Activated CD4-positive, CD25-positive, alpha-beta regulatory T cell (primary cell): ENCODE results near the gene FKBP10.
"Not testable (repeated sequence)": the region's sequence is repeated elsewhere in the genome, so short reads cannot be mapped to it uniquely, and the experiment has no call there.

Source experiments
- DNase-seq, 4 experiments: peaks; one replicate each; lab custom pipeline; 2025; lab: John Stamatoyannopoulos, UW

The FKBP10 gene, protein sequence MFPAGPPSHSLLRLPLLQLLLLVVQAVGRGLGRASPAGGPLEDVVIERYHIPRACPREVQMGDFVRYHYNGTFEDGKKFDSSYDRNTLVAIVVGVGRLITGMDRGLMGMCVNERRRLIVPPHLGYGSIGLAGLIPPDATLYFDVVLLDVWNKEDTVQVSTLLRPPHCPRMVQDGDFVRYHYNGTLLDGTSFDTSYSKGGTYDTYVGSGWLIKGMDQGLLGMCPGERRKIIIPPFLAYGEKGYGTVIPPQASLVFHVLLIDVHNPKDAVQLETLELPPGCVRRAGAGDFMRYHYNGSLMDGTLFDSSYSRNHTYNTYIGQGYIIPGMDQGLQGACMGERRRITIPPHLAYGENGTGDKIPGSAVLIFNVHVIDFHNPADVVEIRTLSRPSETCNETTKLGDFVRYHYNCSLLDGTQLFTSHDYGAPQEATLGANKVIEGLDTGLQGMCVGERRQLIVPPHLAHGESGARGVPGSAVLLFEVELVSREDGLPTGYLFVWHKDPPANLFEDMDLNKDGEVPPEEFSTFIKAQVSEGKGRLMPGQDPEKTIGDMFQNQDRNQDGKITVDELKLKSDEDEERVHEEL

DNA sequence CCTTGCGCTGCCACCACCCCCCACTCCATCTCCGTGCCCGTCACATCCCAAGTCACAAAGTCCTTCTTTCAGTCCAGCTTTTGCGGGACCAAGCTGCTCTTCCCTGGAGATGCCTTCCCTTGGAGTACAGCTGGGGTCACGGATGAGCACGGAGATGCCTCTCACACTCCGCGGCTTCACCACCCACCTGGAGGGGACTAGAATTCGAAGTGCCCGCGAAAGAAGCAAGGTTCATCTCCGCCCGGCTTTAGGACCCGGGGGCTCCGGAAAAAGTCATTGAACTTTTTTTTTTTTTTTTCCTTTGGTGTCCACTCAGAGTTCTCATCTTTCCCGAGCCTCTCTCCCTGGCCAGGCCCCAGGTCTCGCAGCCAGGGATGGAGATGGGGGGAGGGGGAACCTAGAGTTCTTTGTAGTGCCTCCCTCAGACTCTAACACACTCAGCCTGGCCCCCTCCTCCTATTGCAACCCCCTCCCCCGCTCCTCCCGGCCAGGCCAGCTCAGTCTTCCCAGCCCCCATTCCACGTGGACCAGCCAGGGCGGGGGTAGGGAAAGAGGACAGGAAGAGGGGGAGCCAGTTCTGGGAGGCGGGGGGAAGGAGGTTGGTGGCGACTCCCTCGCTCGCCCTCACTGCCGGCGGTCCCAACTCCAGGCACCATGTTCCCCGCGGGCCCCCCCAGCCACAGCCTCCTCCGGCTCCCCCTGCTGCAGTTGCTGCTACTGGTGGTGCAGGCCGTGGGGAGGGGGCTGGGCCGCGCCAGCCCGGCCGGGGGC lies at the start of gene FKBP10:
Gene FKBP10, plus strand, starts transcription at position 624 of the 771 bp plus-strand sequence. Its CDS starts 31 bp downstream, at position 655.
- peak in 1 of 4 experiments; percentile 19 for DNase-seq

DNA sequence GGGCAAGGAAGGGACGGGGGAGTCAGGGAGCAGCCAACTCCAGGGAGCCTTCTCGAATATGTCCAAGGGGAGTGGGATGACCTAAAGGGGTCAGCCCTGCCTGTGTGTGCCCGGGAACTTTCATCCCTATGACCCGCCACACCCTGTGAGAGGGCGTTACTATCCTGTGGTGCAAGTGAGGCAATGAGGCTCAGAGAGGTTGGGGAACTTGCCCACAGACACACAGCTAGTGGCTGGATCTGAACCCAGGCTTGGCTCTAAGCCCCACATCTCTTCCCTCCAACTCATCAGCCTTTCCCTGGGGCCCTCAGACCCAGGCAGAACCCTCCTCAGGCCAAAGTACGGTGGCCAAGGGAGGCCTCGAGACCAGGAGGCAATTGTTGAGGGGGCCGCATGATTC lies 49.5 kb upstream of the FKBP10 start:
- no peak for DNase-seq

DNA sequence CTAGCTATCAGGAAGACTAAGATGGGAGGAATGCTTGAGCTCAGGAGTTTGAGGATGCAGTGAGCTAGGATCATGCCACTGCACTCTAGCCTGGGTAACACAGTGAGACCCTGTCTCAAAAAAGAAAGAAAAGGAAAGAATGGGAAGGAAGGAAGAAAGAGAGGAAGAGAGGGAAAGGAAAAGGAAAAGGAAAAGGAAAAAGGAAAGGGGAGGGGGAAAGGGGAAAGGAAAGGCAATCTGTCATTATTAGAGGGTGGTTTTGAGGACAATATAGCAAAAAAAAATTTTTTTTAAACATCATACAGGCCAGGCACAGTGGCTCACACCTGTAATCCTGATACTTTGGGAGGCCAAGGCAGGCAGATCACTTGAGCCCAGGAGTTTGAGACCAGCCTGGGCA lies 46.7 kb upstream of the FKBP10 start:
- DNase-seq: no peak

DNA sequence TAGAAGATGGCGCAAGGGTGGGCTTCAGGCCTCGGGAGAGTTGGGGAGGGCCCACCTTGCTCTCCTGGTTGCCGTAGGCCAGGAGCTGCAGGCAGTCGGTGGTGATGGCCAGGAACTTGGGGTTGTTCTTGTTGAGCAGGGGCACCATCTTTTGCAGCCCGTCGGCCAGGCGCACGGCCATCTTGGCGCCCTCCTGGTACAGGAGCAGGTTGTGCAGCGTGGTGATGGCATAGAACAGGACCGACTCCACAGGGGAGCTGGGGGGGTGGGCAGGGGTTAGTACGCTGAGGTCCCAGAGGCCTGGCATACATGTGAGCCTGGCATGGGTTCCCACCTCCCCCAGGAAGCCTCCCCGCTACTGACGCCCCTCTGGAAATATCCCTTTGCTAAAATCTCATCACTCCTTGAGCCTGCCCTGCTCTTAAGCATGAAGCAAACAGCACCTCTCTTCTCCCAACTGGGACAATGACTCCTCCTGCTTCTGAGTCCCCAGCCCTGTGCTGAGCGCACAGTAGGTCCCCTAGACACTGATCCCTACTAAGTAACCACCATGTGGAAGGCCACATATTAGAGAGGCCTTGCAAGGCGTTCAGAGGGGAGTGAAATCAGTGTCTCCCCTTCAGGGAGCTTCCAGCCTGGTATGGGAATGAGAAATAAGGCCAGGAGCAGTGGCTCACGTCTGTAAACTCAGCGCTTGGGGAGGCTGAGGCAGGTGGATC lies 45.3 kb upstream of the FKBP10 start:
- no peak for DNase-seq

DNA sequence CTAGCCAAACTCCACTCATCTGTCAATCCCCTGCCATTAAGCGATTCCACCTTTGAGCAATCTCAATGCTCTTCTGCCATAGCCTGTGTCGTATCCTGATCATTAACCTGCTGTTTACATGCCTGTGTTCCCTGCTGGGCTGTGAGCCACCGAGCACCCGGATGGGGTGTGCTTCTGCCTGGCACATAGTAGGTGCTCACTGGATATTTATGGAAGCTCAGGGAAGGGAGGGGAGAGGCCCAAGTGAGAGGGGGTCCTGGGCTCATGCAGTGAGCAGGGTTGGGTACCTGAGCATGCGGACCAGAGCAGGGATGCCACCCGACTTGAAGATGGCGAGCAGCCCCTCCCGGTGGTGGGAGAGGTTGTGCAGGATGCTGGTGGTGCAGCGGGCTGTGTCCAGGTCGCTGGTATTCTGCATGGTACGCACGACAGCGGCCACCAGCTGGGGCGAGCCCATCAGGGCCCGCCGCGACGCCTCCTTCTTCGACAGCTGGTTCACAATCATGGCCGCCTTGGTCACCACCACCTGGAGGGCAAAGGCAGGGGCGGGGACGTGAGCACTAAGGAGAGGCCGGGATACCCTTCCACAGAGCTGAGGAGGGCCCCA lies 44.0 kb upstream of the FKBP10 start:
- no peak for DNase-seq

DNA sequence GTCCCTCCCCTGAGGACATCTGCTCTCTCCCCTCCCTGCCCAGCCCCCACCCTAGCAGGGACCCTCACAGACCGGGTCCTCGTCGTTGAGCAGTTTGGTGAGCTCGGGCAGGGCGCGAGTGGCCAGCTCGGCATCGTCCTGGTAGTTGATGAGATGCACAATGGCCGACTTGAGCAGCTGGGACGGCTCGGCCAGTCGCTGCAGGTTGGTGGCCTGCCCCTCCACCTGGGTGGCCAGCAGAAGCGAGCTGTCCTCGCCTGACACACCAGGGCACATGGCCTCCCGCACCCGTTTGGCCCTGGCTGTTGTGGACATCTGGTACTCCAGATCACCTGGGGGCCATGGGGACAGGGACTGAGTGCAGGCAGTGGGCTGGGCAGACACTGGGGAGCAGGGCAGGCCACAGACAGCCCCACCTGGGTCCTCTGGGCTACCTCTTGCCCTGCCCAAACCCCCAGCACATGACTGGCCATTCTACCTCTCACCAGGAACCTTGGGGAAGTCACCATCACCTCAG lies 43.4 kb upstream of the FKBP10 start:
- no peak for DNase-seq

DNA sequence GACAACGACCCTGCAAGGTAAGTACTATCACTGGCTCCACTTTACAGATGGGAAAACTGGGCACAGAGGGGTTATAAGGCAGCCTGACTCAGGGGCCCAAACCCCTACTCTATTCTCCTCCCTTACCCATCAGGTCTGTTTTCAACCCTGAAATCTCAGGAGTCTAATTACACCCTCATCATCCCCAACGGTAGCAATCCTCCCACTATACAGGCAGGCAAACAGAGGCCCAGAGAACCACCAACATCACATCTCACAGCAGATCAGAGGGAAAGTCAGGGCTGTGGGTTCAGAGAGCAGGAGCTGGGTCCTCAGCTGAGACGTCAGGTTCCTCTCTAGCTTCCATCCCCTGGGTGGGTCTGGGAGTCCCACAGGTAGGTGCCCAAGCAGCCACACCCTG lies 42.8 kb upstream of the FKBP10 start:
- no peak for DNase-seq

DNA sequence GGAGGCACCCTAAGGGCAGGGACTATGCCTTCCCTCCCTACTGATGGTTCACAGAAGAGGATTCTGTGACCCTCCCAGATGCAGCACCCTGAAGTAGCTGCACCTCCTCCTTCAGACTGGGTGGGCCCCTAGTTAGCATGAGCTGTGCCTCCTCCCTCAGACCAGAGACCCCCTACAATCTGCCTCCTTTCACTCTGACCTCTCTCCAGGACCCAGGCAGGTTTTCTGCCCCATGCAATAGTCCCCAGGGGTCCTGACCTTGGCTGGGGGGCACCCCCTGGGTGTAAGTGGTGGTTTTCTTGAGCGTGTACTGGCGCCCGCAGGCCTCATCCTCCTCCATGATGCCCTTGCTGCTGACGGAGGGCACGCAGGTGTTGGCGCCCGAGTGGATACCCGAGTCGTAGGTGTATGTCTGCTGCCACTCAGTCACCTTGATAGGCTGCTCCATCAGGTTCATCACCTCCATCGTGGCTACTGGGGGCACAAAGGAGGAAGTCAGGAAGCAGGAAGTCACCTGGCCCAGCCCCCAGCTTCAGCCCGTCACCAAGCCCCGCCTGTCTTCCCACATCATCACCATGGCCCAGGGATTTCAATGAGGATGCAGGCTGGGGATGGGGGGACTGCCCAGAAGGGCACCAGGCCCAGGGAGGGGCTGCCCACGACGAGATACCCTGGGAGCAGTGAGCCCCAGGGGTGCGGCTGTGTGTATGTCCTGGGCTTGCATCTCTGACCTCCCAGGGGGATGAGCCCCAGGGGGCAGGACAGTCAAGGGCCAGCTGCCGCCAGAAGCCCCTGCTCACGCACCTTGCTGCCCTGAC lies 41.2 kb upstream of the FKBP10 start:
- no peak for DNase-seq

DNA sequence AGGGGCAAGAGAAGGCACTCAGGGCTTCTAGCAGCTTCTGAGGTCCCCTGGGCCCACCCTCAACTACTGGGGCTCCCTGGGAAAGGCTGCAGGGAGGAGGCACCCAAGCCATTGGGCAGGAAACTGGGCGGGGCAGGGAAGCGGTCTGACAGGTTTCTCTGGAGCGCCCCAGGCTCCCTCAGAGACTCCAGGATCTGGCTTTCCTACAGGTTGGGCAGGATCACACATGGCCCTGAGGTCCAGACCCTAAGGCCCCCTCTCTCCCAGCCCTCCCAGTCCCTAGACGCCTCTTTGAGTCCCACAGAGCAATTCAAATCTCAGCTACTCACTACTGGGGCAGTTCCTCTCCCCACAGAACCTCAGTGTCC lies 40.6 kb upstream of the FKBP10 start:
- no peak for DNase-seq

DNA sequence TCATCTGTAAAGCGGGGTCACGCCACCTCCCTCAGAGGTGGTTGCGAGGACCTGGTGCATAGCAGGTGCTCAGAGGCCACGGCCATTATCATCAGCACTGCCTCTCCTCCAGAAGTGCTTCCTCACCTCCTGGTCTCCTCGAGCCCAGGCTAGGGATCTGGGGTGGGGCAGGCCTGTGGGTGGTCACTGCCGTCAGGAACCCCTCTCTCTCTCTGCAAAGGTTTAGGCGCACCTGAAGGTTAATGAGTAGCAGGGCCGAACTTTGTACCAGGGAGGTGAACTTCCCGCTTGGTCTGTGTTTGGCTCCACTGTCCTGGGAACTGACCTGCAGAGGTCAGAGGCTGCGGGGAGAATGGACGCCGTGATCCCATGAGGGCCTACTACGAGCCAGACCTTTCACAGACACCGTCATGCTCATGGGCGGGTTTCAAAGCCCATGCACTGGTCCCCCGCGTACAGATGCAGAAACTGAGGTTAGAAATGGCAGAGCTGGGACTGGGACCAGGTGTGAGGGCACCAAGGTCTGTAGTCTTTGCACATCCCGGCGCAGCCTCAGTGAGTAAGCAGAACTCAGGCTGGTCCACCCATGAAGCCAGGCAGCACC lies 40.1 kb upstream of the FKBP10 start:
- DNase-seq: no peak

DNA sequence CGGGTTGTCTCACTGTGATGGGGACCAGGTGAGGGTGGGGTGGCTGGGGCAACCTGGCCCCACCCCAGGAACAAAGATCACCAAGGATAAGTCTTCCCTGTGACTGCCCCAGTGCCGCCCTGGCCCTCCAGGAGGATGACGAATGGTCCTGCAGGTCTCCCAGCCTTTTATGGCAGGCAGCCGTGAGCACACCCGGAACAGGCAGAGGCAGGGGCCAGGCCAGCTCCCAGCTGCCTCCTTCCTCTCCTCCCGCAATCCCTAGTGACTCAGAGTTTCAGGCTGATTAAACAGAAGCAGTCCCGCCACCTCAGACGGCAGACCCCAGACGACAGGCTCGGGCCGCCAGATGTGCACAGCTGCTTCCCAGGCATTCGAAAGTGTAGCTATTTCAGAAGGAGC lies 39.6 kb upstream of the FKBP10 start:
- no peak for DNase-seq

DNA sequence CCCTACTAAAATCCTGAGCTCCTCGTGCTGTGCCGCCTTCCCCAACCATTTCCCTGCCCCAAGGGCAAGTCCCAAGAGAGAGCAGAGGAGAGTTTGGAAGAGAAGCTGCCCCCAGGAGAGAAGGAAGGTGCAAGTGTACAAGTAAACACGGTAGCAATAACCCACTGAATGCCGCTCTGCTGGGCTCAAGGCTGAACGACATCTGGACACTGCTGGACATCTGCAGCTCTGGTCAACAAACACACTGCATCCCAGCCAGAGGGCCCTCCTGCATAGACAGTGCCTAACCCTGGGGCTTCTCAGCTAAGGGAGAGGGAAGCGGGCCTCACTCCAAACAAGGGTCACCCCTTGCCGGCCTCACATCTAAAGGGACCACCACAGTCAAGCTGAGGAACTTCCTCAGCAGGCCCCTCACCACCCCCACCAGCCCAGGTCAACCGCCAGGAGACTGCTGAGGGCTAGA lies 39.0 kb upstream of the FKBP10 start:
- DNase-seq: no peak

DNA sequence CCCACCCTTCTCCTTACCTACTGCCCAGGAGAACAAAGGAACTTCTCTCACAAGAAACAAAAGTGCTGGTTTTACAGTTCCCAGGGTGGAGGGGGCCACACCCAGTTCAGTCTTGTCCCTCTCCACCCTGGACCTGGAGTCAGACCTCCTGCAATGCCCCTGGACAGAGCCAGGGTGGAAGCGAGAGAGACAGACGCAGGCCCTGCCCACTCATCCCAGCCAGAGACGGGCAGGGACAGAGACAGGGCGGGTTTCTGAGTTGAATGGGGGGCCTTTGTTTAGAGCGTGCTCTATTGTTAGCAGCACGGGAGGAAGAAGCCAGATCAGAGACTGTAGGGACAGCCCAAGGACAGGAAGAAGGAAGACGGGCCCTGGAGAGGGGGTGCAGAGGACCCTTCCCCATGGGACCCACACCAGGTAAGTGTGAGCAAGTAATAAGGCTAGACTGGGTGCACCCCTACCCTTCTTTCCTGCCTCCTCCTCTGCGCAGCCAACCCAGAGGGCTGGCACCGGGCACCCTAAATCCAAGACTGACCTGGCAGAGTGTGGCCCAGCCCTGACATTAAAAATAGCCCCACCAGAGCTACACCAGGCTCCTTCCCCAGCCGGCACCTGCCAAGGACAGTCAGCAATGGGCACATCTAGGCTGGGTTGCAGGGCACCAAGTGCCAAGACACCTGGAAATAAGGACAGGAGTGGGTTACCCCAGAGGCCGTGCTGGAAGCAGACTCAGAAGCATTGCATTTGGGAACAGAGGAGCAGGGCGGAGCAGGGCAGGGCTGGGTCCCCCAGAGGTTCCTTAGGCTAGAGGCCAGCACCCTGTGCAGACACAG lies 37.2 kb upstream of the FKBP10 start:
- no peak for DNase-seq

DNA sequence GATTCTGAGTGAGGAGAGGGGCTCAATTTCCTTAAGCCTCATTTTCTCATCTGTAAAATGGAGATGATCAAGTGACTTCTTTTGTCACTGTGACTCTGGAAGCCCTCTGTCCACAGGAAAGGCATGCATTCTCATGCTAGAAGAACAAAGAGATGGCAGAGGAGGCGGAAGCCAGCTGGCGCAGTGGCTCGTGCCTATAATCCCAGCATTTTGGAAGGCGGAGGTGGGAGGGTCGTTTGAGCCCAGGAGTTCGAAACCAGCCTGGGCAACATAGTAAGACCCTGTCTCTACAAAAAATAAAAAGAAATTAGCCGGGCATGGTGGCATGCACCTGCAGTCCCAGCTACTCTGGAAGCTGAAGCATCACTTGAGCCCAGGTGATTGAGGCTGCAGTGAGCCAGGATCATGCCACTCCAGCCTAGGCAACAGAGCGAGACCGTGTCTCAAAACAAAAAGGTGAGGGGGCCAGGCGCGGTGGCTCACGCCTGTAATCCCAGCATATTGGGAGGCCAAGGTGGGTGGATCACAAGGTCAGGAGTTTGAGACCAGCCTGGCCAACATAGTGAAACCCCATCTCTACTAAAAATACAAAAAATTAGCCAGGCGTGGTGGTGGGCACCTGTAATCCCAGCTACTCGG lies 36.4 kb upstream of the FKBP10 start:
- DNase-seq: not testable (repeated sequence)

DNA sequence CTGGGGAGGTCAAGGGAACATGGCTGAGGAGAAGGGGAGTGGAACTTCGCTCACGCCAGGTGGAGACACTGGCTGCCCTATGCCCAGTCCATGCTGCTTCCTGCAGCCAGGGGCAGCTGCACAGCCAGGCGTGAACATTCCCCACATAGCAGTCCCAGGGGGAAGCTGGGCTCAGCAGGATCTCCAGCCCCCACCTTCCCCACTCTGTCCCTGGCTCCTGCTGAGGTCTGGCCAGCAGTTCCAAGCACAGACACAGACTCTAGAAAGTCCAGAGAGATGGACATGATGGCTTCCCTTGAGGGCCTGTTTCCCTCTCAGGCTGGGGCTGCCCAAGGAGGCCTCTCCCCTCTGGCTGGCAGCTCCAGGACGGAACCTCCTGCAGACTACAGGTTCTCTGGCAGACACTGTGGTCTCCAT lies 35.6 kb upstream of the FKBP10 start:
- DNase-seq: no peak

DNA sequence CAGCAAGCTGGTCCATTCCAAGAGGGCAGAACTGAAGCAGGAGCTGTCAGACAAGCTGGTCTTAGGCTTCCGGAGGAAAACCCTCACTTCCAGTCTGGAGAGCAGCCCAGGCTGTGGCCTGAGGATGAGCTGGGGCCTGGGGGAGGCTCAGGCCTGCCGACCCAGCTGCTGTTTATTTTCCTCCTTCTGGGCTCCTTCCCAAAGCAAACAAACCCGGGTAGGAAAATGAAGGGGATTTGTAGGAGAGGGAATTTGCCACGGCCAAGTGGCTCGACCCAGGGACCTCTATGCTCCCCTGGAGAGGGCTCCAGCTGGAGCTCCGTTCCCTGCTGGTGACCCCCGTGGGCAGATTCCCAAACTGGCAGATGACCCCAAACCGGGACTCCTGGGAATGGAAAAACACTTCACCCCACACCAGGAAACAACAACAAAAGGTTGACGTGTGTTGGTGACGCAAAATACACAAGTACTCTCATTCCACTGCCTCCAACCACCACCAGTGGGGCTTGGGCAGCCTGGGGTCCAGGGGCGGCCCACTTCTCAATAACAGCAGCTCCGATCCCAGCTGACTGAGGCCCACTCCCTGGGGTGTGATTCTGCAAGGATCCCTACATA lies 35.1 kb upstream of the FKBP10 start:
- DNase-seq: no peak

DNA sequence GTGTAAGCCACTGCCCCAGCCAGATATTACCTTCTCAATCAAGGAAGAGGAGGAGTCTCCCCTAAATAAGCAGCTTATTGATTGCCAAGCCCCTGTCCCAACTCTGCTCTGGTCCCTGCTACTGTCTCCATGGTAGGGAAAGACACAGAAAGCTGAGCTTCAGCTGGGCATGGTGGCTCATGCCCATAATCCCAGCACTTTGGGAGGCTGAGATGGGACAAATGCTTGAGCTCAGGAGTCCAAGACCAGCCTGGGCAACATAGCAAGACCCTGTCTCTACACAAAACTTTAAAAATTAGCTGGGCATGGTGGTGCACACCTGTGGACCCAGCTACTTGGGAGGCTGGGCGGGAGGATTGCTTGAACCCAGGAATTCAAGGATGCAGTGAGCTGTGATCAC lies 32.9 kb upstream of the FKBP10 start:
- no peak for DNase-seq

DNA sequence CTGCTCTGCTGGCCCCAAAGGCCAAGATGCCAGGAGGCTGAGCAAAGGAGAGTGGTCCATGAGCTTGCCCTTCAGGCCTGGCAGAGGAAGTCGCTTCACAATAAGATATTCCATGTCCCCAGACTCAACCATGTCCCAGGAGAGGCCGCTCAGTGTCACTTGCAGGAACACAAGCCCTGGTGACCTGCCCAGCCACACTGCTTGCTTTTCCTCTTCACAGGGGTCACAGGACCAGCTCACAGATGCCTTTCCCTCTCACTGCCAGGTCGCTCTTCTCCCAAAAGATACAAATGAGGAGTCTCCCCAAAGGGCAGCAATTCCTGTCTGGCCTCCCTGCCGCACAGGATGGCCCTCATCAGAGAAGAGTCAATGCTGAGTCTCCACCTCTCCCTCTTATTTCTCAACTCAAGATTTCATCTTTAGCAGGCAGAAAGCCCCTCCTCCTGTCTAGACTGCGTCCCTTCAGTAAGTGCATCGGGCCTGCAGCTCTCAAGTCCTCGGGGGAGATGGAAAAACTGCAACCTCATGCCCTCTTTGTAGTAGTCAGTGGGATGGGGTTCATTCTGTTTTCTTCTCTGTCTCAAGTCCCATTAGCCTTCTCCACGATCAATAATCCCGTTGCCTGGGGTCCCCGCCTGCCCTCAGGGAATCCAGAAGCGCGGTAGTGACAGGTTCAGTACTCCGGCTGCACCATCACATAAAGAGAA lies 31.2 kb upstream of the FKBP10 start:
- DNase-seq: no peak
